ENCODE results near the gene SEPTIN10. TPM values are rescaled to one million over a fixed set of nuclear protein-coding genes. Genes with fewer than 3 reads are reported as not detected.
"Not testable (repeated sequence)": the region's sequence is repeated elsewhere in the genome, so short reads cannot be mapped to it uniquely, and the experiment has no call there.

Gene SEPTIN10
- total RNA-seq, 1 donor from 2014 or later = 107 TPM

GRCh38 chr2:109647636-109648035 is 33.9 kb upstream of the SEPTIN10 start:
- Histone ChIP-seq H3K27ac (no peak overlapping the region), H3K4me1 (peaks cover 15% of the 10 kb centered on the region), H3K36me3 (no peaks in the 10 kb centered on the region), H3K4me3 (no peak overlapping the region), H3K9me3 (no peaks in the 10 kb centered on the region), H3K27me3 (no peaks in the 10 kb centered on the region)
- no peak for DNase-seq (ENCODE audit: extremely low spot score in 2 of 2)
- no peak for TF ChIP-seq CTCF (IDR thresholded peaks at IDR 0.05)
- no peak for TF ChIP-seq POLR2AphosphoS5 (IDR thresholded peaks at IDR 0.05; ENCODE audit: insufficient read depth in 1 of 2, low read depth in 1 of 2)
- no peak for TF ChIP-seq POLR2A (IDR thresholded peaks at IDR 0.05)
- intact Hi-C loops (cut with DNase I) = no loop called here

GRCh38 chr2:109646961-109647360 is 33.2 kb upstream of the SEPTIN10 start:
- DNase-seq (ENCODE audit: extremely low spot score in 2 of 2) = no peak
- Histone ChIP-seq H3K9me3 (no peaks in the 10 kb centered on the region), H3K27me3 (no peaks in the 10 kb centered on the region), H3K36me3 (no peaks in the 10 kb centered on the region), H3K27ac (no peak overlapping the region), H3K4me3 (no peak overlapping the region), H3K4me1 (peaks cover 15% of the 10 kb centered on the region)
- intact Hi-C loops (cut with DNase I) = no loop called here
- no peak for TF ChIP-seq POLR2AphosphoS5 (IDR thresholded peaks at IDR 0.05; ENCODE audit: insufficient read depth in 1 of 2, low read depth in 1 of 2)
- TF ChIP-seq CTCF (IDR thresholded peaks at IDR 0.05) = no peak
- TF ChIP-seq POLR2A (IDR thresholded peaks at IDR 0.05) = no peak

- Histone ChIP-seq H3K27ac (no peak overlapping the region), H3K9me3 (no peaks in the 10 kb centered on the region), H3K27me3 (no peaks in the 10 kb centered on the region), H3K36me3 (no peaks in the 10 kb centered on the region), H3K4me3 (no peak overlapping the region), H3K4me1 (peaks cover 15% of the 10 kb centered on the region)
- DNase-seq (ENCODE audit: extremely low spot score in 2 of 2) = no peak
- intact Hi-C loops (cut with DNase I) = no loop called here
- TF ChIP-seq CTCF (IDR thresholded peaks at IDR 0.05) (no peak), POLR2AphosphoS5 (IDR thresholded peaks at IDR 0.05; ENCODE audit: insufficient read depth in 1 of 2, low read depth in 1 of 2) (no peak), POLR2A (IDR thresholded peaks at IDR 0.05) (no peak)
Measured at GRCh38 chr2:109645412-109646184, 31.8 kb upstream of the SEPTIN10 start.

GRCh38 chr2:109644571-109645275 is 31.0 kb upstream of the SEPTIN10 start:
- H3K36me3 ChIP-seq = no peaks in the 10 kb centered on the region
- TF ChIP-seq CTCF (IDR thresholded peaks at IDR 0.05) (no peak), POLR2AphosphoS5 (IDR thresholded peaks at IDR 0.05; ENCODE audit: insufficient read depth in 1 of 2, low read depth in 1 of 2) (no peak), POLR2A (IDR thresholded peaks at IDR 0.05) (no peak)

GRCh38 chr2:109640000-109640399 is 26.2 kb upstream of the SEPTIN10 start:
- H3K27me3 ChIP-seq; H3K4me1 ChIP-seq; intact Hi-C loops (cut with DNase I); H3K27ac ChIP-seq; H3K4me3 ChIP-seq; H3K9me3 ChIP-seq; H3K36me3 ChIP-seq; DNase-seq (ENCODE audit: extremely low spot score in 2 of 2): not testable (repeated sequence)

More at GRCh38 chr2:109644571-109645275, 31.0 kb upstream of the SEPTIN10 start:
- H3K4me3 ChIP-seq = no peak overlapping the region
- no peak overlapping the region for H3K27ac ChIP-seq
- intact Hi-C loops (cut with DNase I) = no loop called here
- H3K4me1 ChIP-seq = peaks cover 15% of the 10 kb centered on the region
- H3K27me3 ChIP-seq = no peaks in the 10 kb centered on the region
- H3K9me3 ChIP-seq = no peaks in the 10 kb centered on the region
- no peak for DNase-seq (ENCODE audit: extremely low spot score in 2 of 2)

All from vagina (tissue), 2 donors.